ENCODE results near the gene DNAL4. TPM values are rescaled to one million over a fixed set of nuclear protein-coding genes. Genes with fewer than 3 reads are reported as not detected.

DNAL4 gene
- total and polyA plus RNA-seq, 10 of the 15 experiments (the other 5 are each of a cell fraction or from before 2014, with no cell fraction given): 0.35 to 8.5 (median 6.3) TPM; not detected in 1

GRCh38 chr22:38750638-38751037 lies 43.3 kb downstream of the DNAL4 start:
- Histone ChIP-seq H3K9ac (ENCODE audit: control insufficient read depth, insufficient read depth, low read length) (no peak overlapping the region; the same call in 1 of the 2 replicates), H3K9me3 (replicated peaks; ENCODE audit: control insufficient read depth, insufficient read depth, low read length) (no peaks in the 10 kb centered on the region), H3K79me2 (ENCODE audit: control insufficient read depth, insufficient read depth, low read length) (peaks cover 46% of the 10 kb centered on the region), H3K4me3 (0 out of 2 replicates have a peak overlapping the region, but pooled peaks have one; percentile 46), H4K20me1 (ENCODE audit: control insufficient read depth, insufficient read depth) (no peaks in the 10 kb centered on the region), H3K4me1 (ENCODE audit: control insufficient read depth, insufficient read depth, low read length) (peaks cover 27% of the 10 kb centered on the region), H2AFZ (ENCODE audit: control insufficient read depth, low read depth, low read length) (no peak overlapping the region), H3K27ac (ENCODE audit: control insufficient read depth, insufficient read depth) (peak overlapping the region; percentile 93), H3K36me3 (ENCODE audit: control insufficient read depth in 2 of 2, insufficient read depth in 2 of 2, low read length in 1 of 2) (peaks cover 33 to 36% of the 10 kb centered on the region in 2 experiments), H3K4me2 (ENCODE audit: control insufficient read depth, insufficient read depth) (peak overlapping the region; percentile 90), H3K27me3 (replicated peaks in 1 of 2; ENCODE audit: control insufficient read depth in 2 of 2, insufficient read depth in 2 of 2, low read length in 1 of 2) (no peaks in the 10 kb centered on the region)
- ChIA-PET SMC1A (ENCODE audit: uncharacterized antibody, unreplicated experiment) (interaction anchor here (1.7 kb wide), 1 partner anchor 17 kb away, joined by 5 read pairs; no protein-coding TSS in a partner anchor), RAD21 (ENCODE audit: unreplicated experiment) (interaction anchor here (1.2 kb wide), 1 partner anchor 8 kb away, joined by 3 read pairs; no protein-coding TSS in a partner anchor), POLR2A (interaction anchor here (0.6 to 5.1 kb wide), 2 partner anchors 44 to 66 kb away, joined by 14 to 27 read pairs; partner anchors contain the start of gene GTPBP1), CTCF (interaction anchor here (2.3 kb wide), 1 partner anchor 16 kb away, joined by 10 read pairs; no protein-coding TSS in a partner anchor)
- WGBS (ENCODE audit: insufficient coverage, insufficient replicate concordance, low lambda C conversion rate, missing lambda C conversion rate): 90% methylated on average over 17 of the region's 17 CpGs
- ATAC-seq (no peak), DNase-seq (ENCODE audit: low read depth, low spot score) (no peak), FAIRE-seq (no peak)
- TF ChIP-seq HDGF (IDR thresholded peaks at IDR 0.05): no peak
- 0 out of 2 replicates have a peak, but pooled peaks have one; percentile 3 for TF ChIP-seq POLR2A (IDR thresholded peaks at IDR 0.05; ENCODE audit: low read depth, low read length)
- BruUV-seq (replicated peaks): no TSS peak
- in situ Hi-C loops (cut with MboI): no loop called here
- intact Hi-C loops (cut with micrococcal nuclease; ENCODE audit: unreplicated experiment): loop anchor here (10.0 kb wide), 1 partner anchor 906 kb away; the partner anchor contains the start of genes ANKRD54 and EIF3L

GRCh38 chr22:38750104-38750503 lies 43.8 kb downstream of the DNAL4 start:
- H3K4me2 ChIP-seq (ENCODE audit: control insufficient read depth, insufficient read depth): no peak overlapping the region
- no peaks in the 10 kb centered on the region for H4K20me1 ChIP-seq (ENCODE audit: control insufficient read depth, insufficient read depth)
- H3K9me3 ChIP-seq (replicated peaks; ENCODE audit: control insufficient read depth, insufficient read depth, low read length): no peaks in the 10 kb centered on the region
- peaks cover 38 to 39% of the 10 kb centered on the region in 2 experiments for H3K36me3 ChIP-seq (ENCODE audit: control insufficient read depth in 2 of 2, insufficient read depth in 2 of 2, low read length in 1 of 2)
- H3K79me2 ChIP-seq (ENCODE audit: control insufficient read depth, insufficient read depth, low read length): peaks cover 41% of the 10 kb centered on the region
- ChIA-PET POLR2A (interaction anchor here (1.0 to 5.1 kb wide), 2 partner anchors 8 to 43 kb away, joined by 3 to 27 read pairs; partner anchors contain the start of gene GTPBP1), RAD21 (ENCODE audit: unreplicated experiment) (interaction anchor here (1.2 kb wide), 1 partner anchor 9 kb away, joined by 3 read pairs; no protein-coding TSS in a partner anchor), CTCF (no interaction called here), SMC1A (ENCODE audit: uncharacterized antibody, unreplicated experiment) (interaction anchor here (1.7 kb wide), 1 partner anchor 16 kb away, joined by 5 read pairs; no protein-coding TSS in a partner anchor)
- H2AFZ ChIP-seq (ENCODE audit: control insufficient read depth, low read depth, low read length): no peak overlapping the region
- in situ Hi-C loops (cut with MboI): no loop called here
- no peak for ATAC-seq
- no peak overlapping the region for H3K4me3 ChIP-seq
- intact Hi-C loops (cut with micrococcal nuclease; ENCODE audit: unreplicated experiment): loop anchor here (10.0 kb wide), 1 partner anchor 905 kb away; the partner anchor contains the start of genes ANKRD54 and EIF3L
- no peak overlapping the region for H3K9ac ChIP-seq (ENCODE audit: control insufficient read depth, insufficient read depth, low read length)
- no TSS peak for BruUV-seq (replicated peaks)
- no peak overlapping the region for H3K27ac ChIP-seq (ENCODE audit: control insufficient read depth, insufficient read depth)
- peaks cover 27% of the 10 kb centered on the region for H3K4me1 ChIP-seq (ENCODE audit: control insufficient read depth, insufficient read depth, low read length)
- no peak for FAIRE-seq
- no peak for DNase-seq (ENCODE audit: low read depth, low spot score)
- 93% methylated on average over 14 of the region's 14 CpGs for WGBS (ENCODE audit: insufficient coverage, insufficient replicate concordance, low lambda C conversion rate, missing lambda C conversion rate)
- H3K27me3 ChIP-seq (replicated peaks in 1 of 2; ENCODE audit: control insufficient read depth in 2 of 2, insufficient read depth in 2 of 2, low read length in 1 of 2): no peaks in the 10 kb centered on the region
- TF ChIP-seq MEF2B (IDR thresholded peaks at IDR 0.05; ENCODE audit: partially characterized antibody, poor library complexity, severe bottlenecking) (no peak), SPI1 (IDR thresholded peaks at IDR 0.05; ENCODE audit: borderline replicate concordance, insufficient read depth, low read depth, low read length) (no peak), IRF3 (IDR thresholded peaks at IDR 0.05) (no peak), MTA3 (IDR thresholded peaks at IDR 0.05; ENCODE audit: borderline replicate concordance, low read length) (no peak), BACH1 (IDR thresholded peaks at IDR 0.05; ENCODE audit: borderline replicate concordance) (no peak), SREBF2 (IDR thresholded peaks at IDR 0.05; ENCODE audit: low read length) (no peak), ETV6 (conservative IDR thresholded peaks at IDR 0.05 in 1 of 2, IDR thresholded peaks at IDR 0.05 in 1 of 2; ENCODE audit: borderline replicate concordance in 1 of 2, low read depth in 1 of 2) (no peak), YY1 (IDR thresholded peaks at IDR 0.05; ENCODE audit: low read depth, low read length) (no peak), KDM1A (IDR thresholded peaks at IDR 0.05; ENCODE audit: borderline replicate concordance) (no peak), CREM (IDR thresholded peaks at IDR 0.05; ENCODE audit: low read depth) (no peak), FOS (IDR thresholded peaks at IDR 0.05; ENCODE audit: borderline replicate concordance, extremely low read depth, insufficient read length) (no peak), ZBTB33 (IDR thresholded peaks at IDR 0.05) (no peak), CHD2 (IDR thresholded peaks at IDR 0.05; ENCODE audit: borderline replicate concordance, low read depth, low read length) (no peak)
